HL-60 (cell line): ENCODE measurements around the gene KCNQ1.

Experiments used
- DNase-seq, 2 experiments: peaks; one replicate each; pipeline ENCODE4 v3.0.0-alpha.2; 2010 to 2020; ENCODE audit warnings: low read depth in 1 of 2, low spot score in 1 of 2
- H3K27ac ChIP-seq: fragments of 250-450 bp; sonication (Bioruptor Pico); replicated peaks from 2 replicates; pipeline ENCODE4 v1.5.1; 2020; ENCODE audit warnings: mild to moderate bottlenecking, moderate library complexity
- H3K27me3 ChIP-seq: fragments of 250-450 bp; sonication (Bioruptor Pico); 2 replicates; pipeline ENCODE4 v1.5.1; 2021; ENCODE audit warnings: mild to moderate bottlenecking, moderate library complexity; ENCODE audit not compliant: insufficient read depth, poor library complexity, severe bottlenecking
- H3K4me3 ChIP-seq: replicated peaks from 2 replicates; pipeline ENCODE4 v1.5.1; 2011; ENCODE audit warnings: mild to moderate bottlenecking, control low read depth, low read length; ENCODE audit not compliant: insufficient read depth
- GABPA ChIP-seq: IDR thresholded peaks from 2 replicates; pipeline ENCODE4 v1.6.1; 2012; ENCODE audit warnings: low read depth
- POLR2AphosphoS5 ChIP-seq: IDR thresholded peaks from 2 replicates; pipeline ENCODE4 v1.6.1; 2012; ENCODE audit warnings: low read depth
- SPI1 ChIP-seq: IDR thresholded peaks from 2 replicates; pipeline ENCODE4 v1.6.1; 2012; ENCODE audit warnings: low read depth, mild to moderate bottlenecking, borderline replicate concordance
- TF ChIP-seq, protein P1 (sequence below): IDR thresholded peaks from 2 replicates; pipeline ENCODE4 v1.6.1; 2012; ENCODE audit warnings: low read depth; ENCODE audit not compliant: insufficient replicate concordance
- TF ChIP-seq, protein P2 (sequence below): IDR thresholded peaks from one replicate; pipeline ENCODE4 v1.5.1; 2011; ENCODE audit warnings: low read length, control low read depth, inconsistent platforms; ENCODE audit not compliant: insufficient read depth

The KCNQ1 gene

DNA sequence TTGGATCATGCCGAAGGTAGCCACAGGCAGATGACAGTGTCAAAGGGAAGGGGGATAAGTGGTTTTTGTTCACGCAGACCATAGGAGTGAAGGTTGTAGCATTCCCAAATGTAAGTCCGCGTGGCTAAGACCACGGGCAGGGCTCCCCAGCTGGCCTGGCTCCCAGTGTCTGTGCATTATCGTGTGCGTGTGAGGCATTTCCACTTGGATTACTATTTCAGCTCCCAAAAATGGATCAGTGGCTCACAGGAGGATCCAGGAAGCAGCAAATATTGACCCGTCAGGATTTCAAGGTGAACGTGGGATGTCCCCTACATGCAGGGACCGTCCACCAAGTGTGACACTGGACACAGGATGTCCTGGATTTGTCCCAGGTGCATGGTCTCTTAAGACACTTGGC, 430.2 kb downstream of the KCNQ1 start:
- DNase-seq = no peak
- peaks cover 10% of the 10 kb centered on the region for H3K27me3 ChIP-seq
- H3K4me3 ChIP-seq = no peak overlapping the region
- H3K27ac ChIP-seq = no peak overlapping the region
- TF ChIP-seq GABPA = no peak
- no peak for TF ChIP-seq POLR2AphosphoS5
- no peak for TF ChIP-seq SPI1
- TF ChIP-seq, protein P1, sequence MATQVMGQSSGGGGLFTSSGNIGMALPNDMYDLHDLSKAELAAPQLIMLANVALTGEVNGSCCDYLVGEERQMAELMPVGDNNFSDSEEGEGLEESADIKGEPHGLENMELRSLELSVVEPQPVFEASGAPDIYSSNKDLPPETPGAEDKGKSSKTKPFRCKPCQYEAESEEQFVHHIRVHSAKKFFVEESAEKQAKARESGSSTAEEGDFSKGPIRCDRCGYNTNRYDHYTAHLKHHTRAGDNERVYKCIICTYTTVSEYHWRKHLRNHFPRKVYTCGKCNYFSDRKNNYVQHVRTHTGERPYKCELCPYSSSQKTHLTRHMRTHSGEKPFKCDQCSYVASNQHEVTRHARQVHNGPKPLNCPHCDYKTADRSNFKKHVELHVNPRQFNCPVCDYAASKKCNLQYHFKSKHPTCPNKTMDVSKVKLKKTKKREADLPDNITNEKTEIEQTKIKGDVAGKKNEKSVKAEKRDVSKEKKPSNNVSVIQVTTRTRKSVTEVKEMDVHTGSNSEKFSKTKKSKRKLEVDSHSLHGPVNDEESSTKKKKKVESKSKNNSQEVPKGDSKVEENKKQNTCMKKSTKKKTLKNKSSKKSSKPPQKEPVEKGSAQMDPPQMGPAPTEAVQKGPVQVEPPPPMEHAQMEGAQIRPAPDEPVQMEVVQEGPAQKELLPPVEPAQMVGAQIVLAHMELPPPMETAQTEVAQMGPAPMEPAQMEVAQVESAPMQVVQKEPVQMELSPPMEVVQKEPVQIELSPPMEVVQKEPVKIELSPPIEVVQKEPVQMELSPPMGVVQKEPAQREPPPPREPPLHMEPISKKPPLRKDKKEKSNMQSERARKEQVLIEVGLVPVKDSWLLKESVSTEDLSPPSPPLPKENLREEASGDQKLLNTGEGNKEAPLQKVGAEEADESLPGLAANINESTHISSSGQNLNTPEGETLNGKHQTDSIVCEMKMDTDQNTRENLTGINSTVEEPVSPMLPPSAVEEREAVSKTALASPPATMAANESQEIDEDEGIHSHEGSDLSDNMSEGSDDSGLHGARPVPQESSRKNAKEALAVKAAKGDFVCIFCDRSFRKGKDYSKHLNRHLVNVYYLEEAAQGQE = no peak
- TF ChIP-seq, protein P2, sequence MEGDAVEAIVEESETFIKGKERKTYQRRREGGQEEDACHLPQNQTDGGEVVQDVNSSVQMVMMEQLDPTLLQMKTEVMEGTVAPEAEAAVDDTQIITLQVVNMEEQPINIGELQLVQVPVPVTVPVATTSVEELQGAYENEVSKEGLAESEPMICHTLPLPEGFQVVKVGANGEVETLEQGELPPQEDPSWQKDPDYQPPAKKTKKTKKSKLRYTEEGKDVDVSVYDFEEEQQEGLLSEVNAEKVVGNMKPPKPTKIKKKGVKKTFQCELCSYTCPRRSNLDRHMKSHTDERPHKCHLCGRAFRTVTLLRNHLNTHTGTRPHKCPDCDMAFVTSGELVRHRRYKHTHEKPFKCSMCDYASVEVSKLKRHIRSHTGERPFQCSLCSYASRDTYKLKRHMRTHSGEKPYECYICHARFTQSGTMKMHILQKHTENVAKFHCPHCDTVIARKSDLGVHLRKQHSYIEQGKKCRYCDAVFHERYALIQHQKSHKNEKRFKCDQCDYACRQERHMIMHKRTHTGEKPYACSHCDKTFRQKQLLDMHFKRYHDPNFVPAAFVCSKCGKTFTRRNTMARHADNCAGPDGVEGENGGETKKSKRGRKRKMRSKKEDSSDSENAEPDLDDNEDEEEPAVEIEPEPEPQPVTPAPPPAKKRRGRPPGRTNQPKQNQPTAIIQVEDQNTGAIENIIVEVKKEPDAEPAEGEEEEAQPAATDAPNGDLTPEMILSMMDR = no peak

DNA sequence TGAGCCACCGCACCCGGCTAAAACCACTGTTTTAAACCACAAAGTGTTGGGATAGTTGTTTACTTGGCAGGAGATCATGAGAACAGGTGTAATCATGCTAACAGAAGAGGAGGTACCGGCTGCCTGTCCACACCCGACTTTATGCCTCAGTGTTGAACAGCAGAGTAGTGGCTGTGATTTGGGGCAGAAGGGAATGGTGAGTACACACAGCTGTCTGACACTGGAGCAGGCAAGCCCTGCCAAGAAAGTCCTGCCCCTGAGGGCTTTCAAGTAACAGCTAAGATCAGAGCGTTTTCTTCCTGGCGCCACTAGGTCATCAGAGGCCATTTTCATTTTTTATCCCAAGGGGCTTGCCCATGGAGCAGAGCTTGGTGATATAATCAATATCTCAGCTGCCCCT, 432.7 kb downstream of the KCNQ1 start:
- no peak for DNase-seq
- no peak overlapping the region for H3K4me3 ChIP-seq

DNA sequence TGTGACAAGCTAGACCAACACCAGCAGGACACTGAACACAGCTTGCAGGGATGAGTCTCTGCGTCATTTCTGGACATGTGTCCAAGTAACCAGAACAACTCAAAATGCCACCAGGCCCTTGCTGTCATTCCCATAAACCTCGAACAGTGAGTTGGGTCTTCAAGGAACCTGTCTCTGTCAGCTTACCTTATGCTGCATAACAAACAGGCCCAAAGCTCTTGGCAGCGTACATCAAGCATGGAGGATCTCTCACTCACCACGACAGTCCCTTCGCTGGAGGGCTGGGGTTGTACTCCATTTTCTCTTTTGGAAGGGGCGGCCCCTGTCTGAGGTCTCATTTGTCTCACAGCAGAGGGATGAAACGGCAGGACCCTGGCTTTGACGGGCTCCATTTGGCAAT, 434.0 kb downstream of the KCNQ1 start:
- Histone ChIP-seq H3K27ac (no peak overlapping the region), H3K27me3 (peaks cover 13% of the 10 kb centered on the region), H3K4me3 (no peak overlapping the region)
- DNase-seq = no peak
- TF ChIP-seq SPI1 (no peak), POLR2AphosphoS5 (no peak), GABPA (no peak)
- TF ChIP-seq, protein P2 = no peak
- TF ChIP-seq, protein P1 = no peak

More for the DNA sequence above, 432.7 kb downstream of the KCNQ1 start:
- H3K27ac ChIP-seq = no peak overlapping the region
- TF ChIP-seq POLR2AphosphoS5 (no peak), GABPA (no peak), SPI1 (no peak)
- TF ChIP-seq, protein P2 = no peak
- TF ChIP-seq, protein P1 = no peak
- H3K27me3 ChIP-seq = peaks cover under 1% of the 10 kb centered on the region
